ENCODE data around the gene GREB1.
A peak's percentile ranks its signal among the peaks of the same experiment; 100 is the strongest.

Gene GREB1

GRCh38 chr2:11581124-11581796 is 47.4 kb downstream of the GREB1 start:
- DNase-seq (ENCODE audit: low spot score): no peak

- no peak for DNase-seq (ENCODE audit: low spot score)
Observed at GRCh38 chr2:11581797-11582611, 48.2 kb downstream of the GREB1 start.

- DNase-seq (ENCODE audit: low spot score): no peak
Observed at GRCh38 chr2:11582612-11582861, 48.7 kb downstream of the GREB1 start.

GRCh38 chr2:11582862-11583752 is 49.3 kb downstream of the GREB1 start:
- DNase-seq (ENCODE audit: low spot score): peak; percentile 56

GRCh38 chr2:11583840-11584524 is 50.1 kb downstream of the GREB1 start:
- peak; percentile 91 for DNase-seq (ENCODE audit: low spot score)

- DNase-seq (ENCODE audit: low spot score): no peak
Observed at GRCh38 chr2:11584525-11585056, 50.7 kb downstream of the GREB1 start.

- no peak for DNase-seq (ENCODE audit: low spot score)
Observed at GRCh38 chr2:11585071-11585470, 51.2 kb downstream of the GREB1 start.

- no peak for DNase-seq (ENCODE audit: low spot score)
Observed at GRCh38 chr2:11588228-11589110, 54.6 kb downstream of the GREB1 start.

- no peak for DNase-seq (ENCODE audit: low spot score)
Observed at GRCh38 chr2:11589316-11589940, 55.6 kb downstream of the GREB1 start.

- no peak for DNase-seq (ENCODE audit: low spot score)
Observed at GRCh38 chr2:11590193-11590592, 56.3 kb downstream of the GREB1 start.

GRCh38 chr2:11591091-11591490 is 57.2 kb downstream of the GREB1 start:
- no peak for DNase-seq (ENCODE audit: low spot score)

GRCh38 chr2:11592671-11593574 is 59.1 kb downstream of the GREB1 start:
- no peak for DNase-seq (ENCODE audit: low spot score)

GRCh38 chr2:11596801-11597200 is 63.0 kb downstream of the GREB1 start:
- no peak for DNase-seq (ENCODE audit: low spot score)

- no peak for DNase-seq (ENCODE audit: low spot score)
Observed at GRCh38 chr2:11597538-11598225, 63.8 kb downstream of the GREB1 start.

GRCh38 chr2:11598228-11598731 is 64.4 kb downstream of the GREB1 start:
- DNase-seq (ENCODE audit: low spot score): no peak

- DNase-seq (ENCODE audit: low spot score): no peak
Observed at GRCh38 chr2:11602563-11603204, 68.8 kb downstream of the GREB1 start.

GRCh38 chr2:11610624-11611242 is 76.9 kb downstream of the GREB1 start:
- no peak for DNase-seq (ENCODE audit: low spot score)

GRCh38 chr2:11611251-11611650 is 77.4 kb downstream of the GREB1 start:
- no peak for DNase-seq (ENCODE audit: low spot score)
